NCI-H1105 (cell line): ENCODE results near the gene PLEKHG2.

Experiments used
- DNase-seq: peaks from one replicate; lab custom pipeline; 2025; lab: John Stamatoyannopoulos, UW

PLEKHG2 gene

DNA sequence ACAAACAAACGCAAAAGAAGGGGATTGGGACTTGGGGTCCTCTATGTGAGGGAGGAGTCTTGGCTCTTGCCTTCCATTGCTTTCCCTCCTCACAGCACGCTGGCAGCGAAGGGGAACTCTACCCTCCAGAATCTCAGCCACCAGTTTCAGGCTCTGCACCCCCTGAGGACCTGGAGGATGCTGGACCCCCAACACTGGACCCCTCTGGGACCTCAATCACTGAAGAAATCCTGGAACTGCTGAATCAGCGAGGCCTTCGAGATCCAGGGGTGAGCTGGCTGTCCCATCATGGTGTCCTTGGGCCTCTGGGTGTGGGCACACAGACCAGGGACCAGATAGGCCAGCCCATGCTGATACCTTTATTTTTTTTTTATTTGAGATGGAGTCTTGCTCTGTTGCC, 9.6 kb downstream of the PLEKHG2 start:
- no peak for DNase-seq

DNA sequence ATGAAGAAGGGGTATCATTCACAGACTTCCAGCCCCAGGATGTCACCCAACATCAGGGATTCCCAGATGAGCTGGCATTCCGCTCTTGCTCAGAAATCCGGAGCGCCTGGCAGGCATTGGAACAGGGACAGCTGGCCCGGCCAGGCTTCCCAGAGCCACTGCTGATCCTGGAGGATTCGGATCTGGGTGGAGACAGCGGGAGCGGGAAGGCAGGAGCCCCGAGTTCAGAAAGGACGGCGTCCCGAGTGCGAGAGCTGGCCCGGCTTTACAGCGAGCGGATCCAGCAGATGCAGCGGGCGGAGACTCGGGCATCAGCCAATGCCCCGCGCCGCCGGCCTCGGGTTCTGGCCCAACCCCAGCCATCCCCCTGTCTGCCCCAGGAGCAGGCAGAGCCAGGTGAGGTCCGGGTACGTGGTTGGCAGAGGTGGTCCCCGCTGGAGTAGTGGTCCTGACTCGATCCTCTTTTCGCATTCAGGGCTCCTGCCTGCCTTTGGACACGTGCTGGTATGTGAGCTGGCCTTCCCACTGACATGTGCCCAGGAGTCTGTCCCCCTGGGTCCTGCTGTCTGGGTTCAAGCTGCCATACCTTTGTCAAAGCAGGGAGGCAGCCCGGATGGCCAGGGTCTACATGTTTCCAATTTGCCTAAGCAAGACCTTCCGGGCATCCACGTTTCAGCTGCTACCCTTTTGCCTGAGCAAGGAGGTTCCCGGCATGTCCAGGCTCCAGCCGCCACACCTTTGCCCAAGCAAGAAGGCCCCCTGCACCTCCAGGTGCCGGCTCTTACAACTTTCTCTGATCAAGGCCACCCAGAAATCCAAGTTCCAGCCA, 11.0 kb downstream of the PLEKHG2 start:
- DNase-seq = no peak

DNA sequence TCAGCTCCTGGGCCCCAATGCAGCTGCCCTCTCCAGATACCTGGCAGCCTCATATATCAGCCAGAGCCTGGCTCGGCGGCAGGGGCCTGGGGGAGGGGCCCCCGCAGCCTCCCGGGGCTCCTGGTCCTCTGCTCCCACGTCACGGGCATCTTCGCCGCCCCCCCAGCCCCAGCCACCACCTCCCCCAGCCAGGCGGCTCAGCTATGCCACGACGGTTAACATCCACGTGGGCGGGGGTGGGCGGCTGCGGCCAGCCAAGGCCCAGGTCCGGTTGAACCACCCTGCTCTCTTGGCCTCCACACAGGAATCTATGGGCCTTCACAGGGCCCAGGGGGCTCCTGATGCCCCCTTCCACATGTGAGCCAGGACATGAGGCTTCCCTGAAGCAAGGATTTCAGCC, 12.5 kb downstream of the PLEKHG2 start:
- DNase-seq = no peak

DNA sequence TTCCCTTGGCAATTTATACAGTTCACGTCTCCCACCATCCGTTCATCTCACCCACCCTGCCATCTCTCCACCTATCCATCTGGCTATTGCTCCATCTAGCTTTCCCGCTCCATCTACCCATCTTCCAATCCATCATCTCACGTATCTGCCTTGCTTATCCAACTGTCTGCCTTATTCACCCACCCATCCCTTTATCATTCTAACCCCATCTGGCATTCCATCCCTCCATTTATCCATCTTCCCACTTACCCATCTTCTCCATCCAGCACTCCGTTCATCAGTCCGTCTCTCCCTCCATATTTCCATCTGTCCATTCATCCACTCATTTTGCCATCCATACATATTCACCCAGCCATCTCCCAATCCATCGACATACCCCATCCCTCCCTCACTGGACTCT, 13.3 kb downstream of the PLEKHG2 start:
- DNase-seq = no peak

DNA sequence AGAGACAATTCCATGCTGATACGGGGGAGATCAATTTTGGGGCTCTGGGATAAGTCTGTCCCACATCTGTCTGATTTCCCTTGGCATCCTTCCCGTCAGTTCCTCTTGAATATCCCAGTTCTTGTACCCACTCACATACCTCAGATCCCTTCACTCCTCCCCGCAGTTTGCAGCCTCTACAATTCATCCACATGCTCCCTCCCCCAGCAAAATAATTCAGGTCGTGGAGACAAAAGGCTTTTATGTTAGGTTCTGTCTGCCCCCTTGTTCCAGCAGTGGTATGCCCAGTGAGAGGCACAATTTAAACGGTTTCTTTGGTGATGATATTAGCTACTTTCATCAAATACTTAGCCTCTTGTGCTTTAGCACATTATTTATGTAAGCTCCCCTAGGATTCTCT, 13.7 kb downstream of the PLEKHG2 start:
- DNase-seq = no peak

DNA sequence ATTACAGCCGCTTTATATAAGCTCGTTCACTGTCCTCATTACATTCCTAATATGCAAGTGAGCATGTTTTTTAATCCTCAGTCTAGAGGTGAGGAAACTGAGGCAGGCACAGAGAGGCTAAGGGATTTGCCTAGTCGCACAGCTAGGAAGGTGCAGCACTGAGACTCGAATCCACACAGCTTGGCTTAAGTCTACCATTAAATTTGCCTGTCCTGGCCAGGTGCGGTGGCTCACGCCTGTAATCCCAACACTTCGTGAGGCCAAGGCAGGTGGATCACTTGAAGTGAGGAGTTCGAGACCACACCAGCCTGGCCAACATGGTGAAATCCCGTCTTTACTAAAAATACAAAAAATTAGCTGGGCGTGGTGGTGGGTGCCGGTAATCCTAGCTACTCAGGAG, 15.2 kb downstream of the PLEKHG2 start:
- DNase-seq = no peak

DNA sequence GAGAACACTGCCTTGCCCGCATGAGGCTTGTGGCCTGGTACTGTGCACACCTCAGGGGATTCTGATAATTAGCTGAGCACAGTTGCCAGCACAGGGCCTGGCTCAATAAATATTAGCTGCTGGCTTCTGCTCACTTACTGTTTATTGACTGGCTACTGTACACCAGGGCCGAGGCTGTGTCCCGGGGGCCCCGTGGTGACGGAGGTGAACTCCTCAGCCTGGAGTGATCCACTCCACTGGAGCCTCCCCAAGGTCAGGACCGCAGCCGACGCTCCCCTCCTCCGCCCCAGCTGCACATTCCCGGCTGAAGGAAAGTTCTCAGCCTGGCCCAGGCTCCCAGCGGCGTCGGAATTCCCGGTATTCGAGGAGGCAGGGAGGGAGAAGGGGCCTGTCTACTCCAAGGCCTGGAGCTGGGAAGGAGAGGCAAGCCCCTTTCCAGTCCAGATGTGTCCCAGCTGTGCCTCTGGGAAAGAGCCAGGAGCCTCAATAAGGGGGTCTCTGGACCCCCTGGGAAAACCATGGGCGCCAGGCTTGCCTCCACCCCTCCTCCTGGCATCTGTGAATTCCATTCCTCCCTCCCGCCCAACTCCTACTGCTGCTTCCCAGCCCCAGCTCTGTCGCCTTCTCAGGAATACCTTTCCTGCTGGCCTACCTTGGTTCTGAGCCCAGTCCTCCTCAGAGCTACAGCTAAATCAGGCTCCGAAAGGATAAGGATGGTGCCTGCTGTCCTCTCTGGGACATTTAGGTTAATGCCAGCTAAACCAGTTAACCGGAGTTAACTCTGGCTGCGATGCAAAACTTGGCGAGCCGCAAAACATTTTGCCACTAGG, 16.0 kb downstream of the PLEKHG2 start:
- DNase-seq = no peak

DNA sequence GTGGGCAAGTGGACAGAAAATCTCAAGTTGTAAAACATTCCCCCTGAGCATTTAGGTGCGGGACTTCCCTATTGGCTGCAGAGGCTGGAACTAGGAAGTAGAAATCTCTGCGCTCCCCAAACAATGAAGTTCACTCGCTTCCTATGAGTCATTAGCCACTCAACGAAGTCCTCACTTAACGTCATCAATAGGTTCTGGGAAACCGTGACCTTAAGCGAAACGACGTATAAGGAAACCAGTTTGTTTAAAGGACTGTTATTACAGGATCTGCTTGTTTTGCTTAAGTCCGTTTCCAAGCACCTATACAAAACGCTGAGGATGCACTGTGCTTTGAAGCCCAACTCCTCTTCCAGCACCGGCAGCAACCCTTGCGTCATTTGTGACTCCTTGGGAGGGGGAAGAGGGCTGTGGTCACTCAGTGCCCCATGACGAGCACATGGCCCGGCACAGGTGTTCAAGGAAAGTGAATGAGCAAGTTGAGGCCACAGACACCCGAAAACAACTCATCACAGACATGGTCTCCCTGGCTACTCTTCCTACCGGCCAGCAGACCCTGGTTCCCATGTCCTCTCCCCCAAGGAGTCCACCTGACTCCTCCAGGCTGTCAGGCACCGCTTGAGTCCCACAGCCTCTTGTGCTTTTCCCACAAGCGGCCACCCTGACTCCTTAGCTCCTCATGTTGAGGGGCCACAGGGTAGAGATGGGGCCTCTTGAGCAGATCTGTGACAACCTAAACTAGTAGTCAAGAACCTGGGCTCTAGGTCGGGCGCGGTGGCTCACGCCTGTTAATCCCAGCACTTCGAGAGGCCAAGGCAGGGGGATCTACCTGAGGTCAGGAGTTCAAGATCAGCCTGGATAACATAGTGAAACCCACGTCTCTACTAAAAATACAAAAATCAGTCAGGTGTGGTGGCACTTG, 18.5 kb downstream of the PLEKHG2 start:
- no peak for DNase-seq

DNA sequence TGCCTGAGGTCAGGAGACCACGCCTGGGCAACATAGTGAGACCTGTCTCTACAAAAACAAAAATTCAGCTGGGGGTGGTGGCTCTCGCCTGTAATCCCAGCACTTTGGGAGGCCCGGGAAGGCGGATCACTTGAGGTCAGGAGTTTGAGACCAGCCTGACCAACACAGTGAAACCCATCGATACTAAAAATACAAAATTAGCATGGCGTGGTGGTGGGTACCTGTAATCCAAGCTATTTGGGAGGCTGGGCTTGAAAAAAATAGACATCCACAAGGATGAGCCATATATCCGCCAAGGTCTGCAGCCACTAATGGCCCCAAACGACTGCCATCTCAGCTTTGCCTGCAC, 20.2 kb downstream of the PLEKHG2 start:
- no peak for DNase-seq

DNA sequence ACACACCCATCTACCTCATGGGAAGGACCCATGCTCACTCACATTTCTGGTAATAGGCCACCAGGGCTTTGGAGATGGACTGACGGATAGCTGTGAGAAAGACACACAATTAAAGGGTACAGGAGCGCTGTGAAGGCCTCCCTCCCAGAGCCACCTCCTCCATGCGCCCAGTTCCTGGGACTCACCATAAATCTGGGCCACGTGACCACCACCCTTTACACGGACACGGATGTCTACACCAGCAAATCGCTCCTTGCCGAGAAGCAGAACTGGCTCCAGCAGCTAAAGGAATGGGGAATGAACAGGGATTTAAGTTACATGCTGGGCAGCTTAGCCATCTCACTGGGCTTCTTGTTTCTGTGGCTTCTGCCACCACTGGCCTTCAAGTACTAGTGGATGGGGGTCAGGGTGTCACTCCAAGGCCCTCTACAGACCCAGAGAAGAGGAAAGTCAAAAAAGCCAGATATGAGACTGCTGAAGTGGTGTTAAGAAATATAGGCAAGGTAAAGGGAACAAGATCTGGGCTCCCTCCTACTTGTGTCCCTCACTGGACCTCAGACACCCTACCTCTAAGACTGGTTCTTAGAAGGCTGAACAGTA, 21.1 kb downstream of the PLEKHG2 start:
- no peak for DNase-seq

DNA sequence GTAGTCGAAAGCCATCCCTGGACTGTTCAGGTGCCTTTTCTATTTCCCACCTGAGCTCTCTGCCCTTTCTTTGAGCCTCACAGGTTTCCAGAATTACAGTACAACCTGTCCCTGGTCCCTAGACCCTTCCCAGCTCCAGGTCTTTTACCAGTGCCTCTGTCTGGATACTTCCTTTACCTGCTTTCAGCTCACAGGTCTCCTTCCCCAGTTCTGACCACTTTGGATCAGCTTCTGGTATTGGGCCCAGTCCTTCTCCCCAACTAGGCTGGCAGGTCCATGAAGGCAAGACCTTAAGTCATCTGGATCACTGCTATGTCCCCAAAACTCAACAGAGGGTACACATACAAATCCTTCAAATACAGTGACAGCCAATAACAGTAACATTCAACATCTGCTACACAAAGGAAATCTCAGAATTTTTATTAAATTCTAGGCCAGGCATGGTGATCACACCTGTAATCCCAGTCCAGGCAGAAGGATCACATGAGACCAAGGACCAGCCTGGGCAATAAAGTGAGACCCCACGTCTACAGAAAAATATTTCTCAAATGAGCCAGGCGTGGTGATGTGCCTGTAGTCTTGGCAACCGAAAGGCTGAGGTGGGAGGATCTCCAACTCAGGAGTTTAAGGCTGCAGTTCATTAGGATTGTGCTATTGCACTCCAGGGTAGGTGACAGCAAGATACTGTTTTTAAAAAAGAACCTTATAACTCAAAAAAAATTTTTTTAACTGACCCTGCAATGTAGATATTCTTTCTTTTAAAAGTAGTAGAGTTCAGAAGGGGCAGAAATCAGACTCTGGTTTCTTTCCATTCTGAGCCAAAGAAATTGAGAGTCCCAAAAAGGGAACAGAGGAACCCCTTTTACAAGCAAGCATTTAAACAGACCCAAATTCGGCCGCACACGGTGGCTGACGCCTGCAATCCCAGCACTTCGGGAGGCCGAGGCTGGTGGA, 21.9 kb downstream of the PLEKHG2 start:
- DNase-seq = no peak

DNA sequence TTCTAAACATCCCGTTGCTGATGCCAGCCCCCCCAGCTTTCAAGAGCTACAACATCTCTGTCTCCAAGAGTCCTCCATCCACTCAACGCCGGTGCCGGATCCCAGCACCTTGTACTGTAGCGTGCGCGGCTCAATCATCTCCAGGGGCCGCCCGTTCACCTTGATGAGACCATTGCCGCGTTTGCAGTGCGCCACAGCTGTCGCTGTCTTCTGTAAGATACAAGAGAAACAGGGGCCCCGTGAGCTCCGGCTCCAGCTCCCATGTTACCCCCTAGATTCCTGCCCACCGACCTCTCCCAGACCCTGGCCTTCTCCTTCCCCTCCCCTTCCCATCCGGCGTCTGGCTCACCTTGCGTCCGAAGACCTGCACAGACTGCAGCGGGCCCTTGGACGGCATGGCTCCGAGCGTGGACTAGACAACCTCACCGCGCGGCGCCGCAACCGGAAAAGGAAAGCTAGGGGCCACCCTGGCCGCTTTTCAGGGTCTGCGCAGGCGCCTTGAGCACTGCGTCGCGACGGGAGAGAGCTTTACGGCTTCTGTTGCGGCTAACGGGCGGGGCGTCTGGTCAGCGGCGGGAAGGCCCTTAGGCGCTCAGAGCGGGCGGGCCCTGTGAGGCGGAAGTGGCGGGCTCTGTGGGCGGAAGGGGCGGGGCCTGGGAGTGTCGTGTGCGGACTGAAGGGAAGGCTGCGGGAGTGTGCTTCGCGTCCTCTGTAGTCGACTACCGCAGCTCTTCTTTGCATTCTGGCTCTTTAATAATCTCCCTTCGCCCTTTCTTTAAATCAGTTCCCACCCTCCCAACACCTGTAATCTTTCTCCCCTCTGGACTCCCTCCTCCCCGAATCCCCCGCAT, 23.3 kb downstream of the PLEKHG2 start, which contains the start of gene RPS16:
RPS16 (minus strand) TSS at position 451 of the 851 bp plus-strand sequence; CDS start at position 397, 54 bp downstream.
- peak; percentile 98 for DNase-seq

DNA sequence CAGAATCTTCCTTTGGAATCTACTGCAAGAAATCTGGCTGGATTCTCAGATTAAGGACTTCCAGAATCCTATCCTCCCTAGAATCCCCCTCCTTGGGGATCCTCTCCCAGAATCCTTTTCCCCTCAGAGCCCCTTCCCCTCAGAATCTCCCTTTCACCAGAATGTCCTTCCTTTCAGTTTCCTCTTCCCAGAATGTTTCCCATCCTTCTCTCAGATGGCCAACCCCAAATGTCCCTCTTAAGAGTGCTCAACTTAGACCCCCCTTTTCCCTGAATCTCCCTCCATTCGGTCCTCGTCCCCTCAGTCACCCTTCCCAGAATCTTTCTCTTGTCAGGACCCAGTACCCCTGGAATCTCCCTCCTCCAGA, 23.9 kb downstream of the PLEKHG2 start:
- DNase-seq = no peak

DNA sequence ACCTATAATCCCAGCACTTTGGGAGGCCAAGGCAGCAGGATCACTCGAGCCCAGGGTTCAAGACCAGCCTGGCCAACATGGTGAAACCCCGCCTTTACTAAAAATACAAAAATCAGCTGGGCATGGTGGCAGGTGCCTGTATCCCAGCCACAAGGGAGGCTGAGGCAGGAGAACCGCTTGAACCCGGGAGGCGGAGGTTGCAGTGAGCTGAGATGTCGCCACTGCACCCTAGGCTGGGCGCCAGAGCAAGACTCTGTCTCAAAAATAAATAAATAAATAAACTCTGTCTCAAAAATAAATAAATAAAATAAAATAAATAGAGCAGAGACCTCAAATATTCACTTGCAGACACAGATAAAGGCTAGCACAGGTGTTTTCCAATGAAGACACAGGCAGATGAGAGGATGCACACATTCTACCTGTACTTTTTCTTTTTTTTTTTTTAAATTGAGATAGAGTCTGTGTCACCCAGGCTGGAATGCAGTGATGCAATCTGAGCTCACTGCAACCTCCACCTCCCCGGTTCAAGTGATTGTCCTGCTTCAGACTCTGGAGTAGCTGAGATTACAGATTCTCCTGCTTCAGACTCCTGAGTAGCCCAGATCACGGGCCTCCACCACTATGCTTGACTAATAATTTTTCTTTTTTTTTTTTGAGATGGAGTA, 25.9 kb downstream of the PLEKHG2 start:
- no peak for DNase-seq

DNA sequence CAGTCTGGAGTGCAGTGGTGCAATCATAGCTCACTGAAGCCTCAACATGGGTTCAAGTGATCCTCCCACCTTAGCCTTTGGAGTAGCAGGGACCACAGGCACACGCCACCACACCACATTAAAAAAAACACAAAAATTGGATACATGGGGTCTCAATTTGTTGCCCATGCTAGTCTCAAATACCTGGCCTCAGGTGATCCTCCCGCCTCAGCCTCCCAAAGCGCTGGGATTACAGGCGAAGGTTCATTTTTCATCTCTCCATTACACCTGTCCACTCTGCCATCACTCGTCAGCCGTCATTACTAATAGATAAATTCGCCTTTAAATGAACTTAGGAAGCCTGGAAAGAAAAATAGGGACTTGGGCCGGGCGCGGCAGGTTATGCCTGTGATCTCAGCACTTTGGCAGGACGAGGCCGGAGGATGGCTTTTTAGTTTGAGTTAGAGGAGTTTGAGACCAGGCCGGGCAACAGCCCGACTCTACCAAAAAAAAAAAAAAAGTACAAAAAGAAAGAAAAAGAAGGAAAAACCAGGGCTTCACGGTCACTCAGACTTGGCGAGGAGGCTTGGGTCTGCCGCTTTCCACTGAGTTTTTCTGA, 32.2 kb downstream of the PLEKHG2 start:
- no peak for DNase-seq

DNA sequence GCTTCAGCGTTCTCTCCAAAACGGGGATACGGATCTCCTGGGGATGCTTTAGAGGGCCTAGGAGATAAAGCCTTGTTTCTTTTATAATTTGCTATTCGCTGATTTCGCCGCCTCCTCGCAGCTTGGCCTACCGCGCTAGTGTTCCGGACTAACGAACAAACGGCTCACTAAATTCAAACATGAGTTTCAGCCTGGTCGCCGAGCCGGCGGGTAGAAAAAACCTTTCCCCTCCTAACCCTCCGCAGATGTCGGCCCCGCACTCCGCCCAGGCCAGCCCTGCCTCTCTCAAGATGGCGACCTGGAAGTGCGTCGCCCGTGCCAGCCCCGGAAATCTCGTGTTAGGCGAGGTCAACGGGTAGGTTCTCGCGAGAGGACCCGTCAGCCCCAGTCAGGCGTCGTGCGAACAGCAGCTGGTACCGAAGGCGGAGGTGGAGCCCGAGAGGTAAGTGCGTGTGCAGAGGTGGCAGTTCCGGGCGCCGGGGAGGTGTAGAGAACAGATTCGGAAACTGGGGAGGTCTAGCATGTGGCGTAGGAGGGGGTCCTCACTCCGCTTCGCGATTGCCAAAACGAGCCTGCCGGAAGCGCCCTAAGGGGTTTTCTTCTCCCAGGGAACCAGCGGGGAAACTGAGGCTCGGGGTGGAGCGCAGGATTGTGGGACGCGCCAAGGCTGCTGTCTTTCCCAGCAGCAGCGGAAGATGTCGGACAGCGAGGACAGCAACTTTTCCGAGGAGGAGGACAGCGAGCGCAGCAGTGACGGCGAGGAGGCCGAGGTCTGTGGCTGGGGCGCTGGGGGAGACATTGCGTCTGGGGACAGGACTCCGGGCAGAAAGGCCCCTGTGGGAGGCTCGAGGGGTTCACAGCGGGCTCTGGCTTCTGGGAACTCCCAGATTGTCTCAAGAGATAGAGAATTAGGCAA, 33.0 kb downstream of the PLEKHG2 start, which contains the start of gene SUPT5H:
SUPT5H (plus strand) TSS at position 387 of the 916 bp plus-strand sequence; CDS start at position 696, 309 bp downstream.
- DNase-seq = peak; percentile 98

DNA sequence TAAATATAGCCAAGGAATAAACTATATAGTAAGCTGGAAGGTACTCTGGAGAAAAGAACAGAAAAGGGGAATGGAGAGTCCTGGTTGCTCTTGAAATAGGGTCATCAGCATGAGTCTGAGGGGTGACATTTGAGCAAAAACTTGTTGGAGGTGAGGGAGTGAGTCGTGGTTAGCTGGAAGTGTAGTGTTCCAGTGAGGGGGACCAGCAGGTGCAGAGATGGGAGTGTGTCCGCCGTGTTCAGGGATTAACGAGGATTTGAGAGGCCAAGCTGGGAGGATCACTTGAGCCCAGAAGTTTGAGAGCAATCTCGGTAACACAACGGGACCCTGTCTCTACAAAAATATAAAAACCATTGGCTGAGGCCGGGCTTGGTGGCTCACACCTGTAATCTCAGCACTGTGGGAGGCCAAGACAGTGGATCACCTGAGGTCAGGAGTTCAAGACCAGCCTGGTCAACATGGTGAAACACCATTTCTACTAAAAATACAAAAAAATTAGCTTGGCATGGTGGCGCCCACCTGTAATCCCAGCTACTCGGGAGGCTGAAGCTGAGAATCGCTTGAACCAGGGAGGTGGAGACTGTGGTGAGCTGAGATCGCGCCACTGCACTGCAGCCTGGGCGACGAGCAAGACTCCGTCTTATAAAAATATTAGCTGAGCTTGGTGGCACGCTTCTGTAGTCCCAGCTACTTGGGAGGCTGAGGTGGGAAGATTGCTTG, 34.1 kb downstream of the PLEKHG2 start:
- no peak for DNase-seq
